T-cell (primary cell): ENCODE measurements around the gene PRR5L. TPM values are rescaled to one million over a fixed set of nuclear protein-coding genes. Genes with fewer than 3 reads are reported as not detected.

Experiments used
- ATAC-seq, 4 experiments: fragments of 200-7000 bp in 3 of 4; fragments of 150-1000 bp in 1 of 4; cut with Tn5 transposase; replicated peaks in 1 of 4; 1 replicate in 3 of 4; 2 replicates in 1 of 4; pipeline ENCODE4 v1.10.0; 2021; ENCODE audit warnings: moderate library complexity in 3 of 4, mild to moderate bottlenecking in 2 of 4, moderate number of reproducible peaks in 1 of 4
- CTCF ChIA-PET, 2 donors: fragments of 300-600 bp; sonication (Branson Sonifier 250); formaldehyde crosslinking; loops; one replicate each; lab custom pipeline; 2022; ENCODE audit warnings: antibody characterized with exemption in 2 of 2; lab: Charles Lee
- POLR2A ChIA-PET, 2 donors: fragments of 300-600 bp; sonication (Branson Sonifier 250); formaldehyde crosslinking; loops; one replicate each; lab custom pipeline; 2022; ENCODE audit warnings: antibody characterized with exemption in 2 of 2; lab: Charles Lee
- DNase-seq, 35 experiments: peaks; one replicate each; pipeline versions ENCODE4 v3.0.0 to v3.0.0-alpha.2; 2013 to 2023
- H3K27ac ChIP-seq: one replicate; pipeline ENCODE4 v1.5.1; 2013; ENCODE audit warnings: low read length
- H3K27me3 ChIP-seq, 2 experiments: replicated peaks in 1 of 2; 1 replicate in 1 of 2; 2 replicates in 1 of 2; pipeline versions ENCODE4 v1.6.1 to v1.7.0; 2013; ENCODE audit warnings: low read length in 1 of 2, mixed read lengths in 1 of 2; ENCODE audit not compliant: control insufficient read depth in 2 of 2, insufficient read depth in 2 of 2; ENCODE audit errors: extremely low read depth in 1 of 2
- H3K36me3 ChIP-seq, 2 donors: 1 replicate in 1 of 2; 2 replicates in 1 of 2; pipeline versions ENCODE4 v1.6.1 to v1.7.0; 2013; ENCODE audit warnings: low read length in 1 of 2; ENCODE audit not compliant: control insufficient read depth in 2 of 2, insufficient read depth in 1 of 2; ENCODE audit errors: extremely low read depth in 1 of 2
- H3K4me1 ChIP-seq, 2 experiments: 1 replicate in 1 of 2; 2 replicates in 1 of 2; pipeline versions ENCODE4 v1.6.1 to v1.7.0; 2013; ENCODE audit warnings: low read length in 2 of 2, mixed read lengths in 1 of 2; ENCODE audit not compliant: insufficient read depth in 2 of 2, control insufficient read depth in 1 of 2; ENCODE audit errors: extremely low read depth in 1 of 2
- H3K4me3 ChIP-seq, 2 donors: 1 replicate in 1 of 2; 2 replicates in 1 of 2; pipeline versions ENCODE4 v1.5.1 to v1.7.0; 2013; ENCODE audit warnings: mild to moderate bottlenecking in 2 of 2, low read length in 1 of 2, moderate library complexity in 1 of 2; ENCODE audit not compliant: control insufficient read depth in 1 of 2; ENCODE audit errors: extremely low read depth in 1 of 2
- H3K9me3 ChIP-seq: 2 replicates; pipeline ENCODE4 v1.7.0; 2013
- H3K27ac Mint-ChIP-seq, 2 donors: one replicate each; pipeline ENCODE4 v1.8.0; 2020 to 2021; ENCODE audit warnings: mild to moderate bottlenecking in 2 of 2, mixed read lengths in 2 of 2
- H3K27me3 Mint-ChIP-seq, 2 donors: one replicate each; pipeline ENCODE4 v1.8.0; 2021 to 2022; ENCODE audit warnings: mixed read lengths in 2 of 2
- H3K36me3 Mint-ChIP-seq: one replicate; pipeline ENCODE4 v1.8.0; 2021; ENCODE audit warnings: mixed read lengths
- H3K4me1 Mint-ChIP-seq, 3 donors: one replicate each; pipeline ENCODE4 v1.8.0; 2020 to 2022; ENCODE audit warnings: mixed read lengths in 3 of 3, mild to moderate bottlenecking in 1 of 3
- H3K4me3 Mint-ChIP-seq, 3 donors: one replicate each; pipeline ENCODE4 v1.8.0; 2020 to 2022; ENCODE audit warnings: mild to moderate bottlenecking in 3 of 3, mixed read lengths in 3 of 3, moderate library complexity in 3 of 3
- H3K9me3 Mint-ChIP-seq, 3 donors: one replicate each; pipeline ENCODE4 v1.8.0; 2020 to 2022; ENCODE audit warnings: mixed read lengths in 3 of 3
- WGBS: methylation state at CpG from one replicate; pipeline ENCODE4 v1.1.5; 2013; ENCODE audit warnings: missing lambda C conversion rate; ENCODE audit not compliant: insufficient coverage; 5-methylcytosine and 5-hydroxymethylcytosine counted together
- total RNA-seq, 35 experiments: library from RNA in 6 of 35; stranded (reverse) in 6 of 35; fragments of 120-200 nt in 1 of 35; gene quantifications; one replicate each; pipeline versions ENCODE4 v1.2.1 to v1.2.4 and lab custom pipeline; 2013 to 2026

Gene PRR5L
- total RNA-seq, 5 donors from 2014 or later (not counting 1 experiment from before 2014, with no cell fraction given): 22.3 to 64.0 (median 31.3) TPM

GRCh38 chr11:36289226-36289852, 6.7 kb upstream of the PRR5L start, which contains the start of gene COMMD9:
Gene COMMD9, minus strand, starts transcription at chr11:36289424. Its CDS starts 12 bp downstream, at chr11:36289412.
- Mint-ChIP-seq H3K4me1 (peaks cover 43 to 56% (median 49%) of the 10 kb centered on the region in 3 donors), H3K27me3 (no peaks in the 10 kb centered on the region), H3K36me3 (peaks cover 3% of the 10 kb centered on the region), H3K4me3 (peak within 1 kb of the TSS; percentile 84 to 94 (median 94)), H3K27ac (peak within 1 kb of the TSS; percentile 88 to 93), H3K9me3 (no peaks in the 10 kb centered on the region)
- peak within 1 kb of the TSS; percentile 15 for H3K27ac ChIP-seq
- H3K27me3 ChIP-seq: no peaks in the 10 kb centered on the region
- no peaks in the 10 kb centered on the region for H3K9me3 ChIP-seq
- WGBS: 0% methylated on average over 23 of the region's 31 CpGs
- H3K4me3 ChIP-seq: peak within 1 kb of the TSS; percentile 67 to 93
- ChIA-PET CTCF (interaction anchor here (0.5 to 7.6 kb wide), 9 partner anchors 64 to 222 kb away, joined by 3 to 91 read pairs (median 4); no protein-coding TSS in a partner anchor), POLR2A (interaction anchor here (0.6 to 1.0 kb wide), 2 partner anchors 11 to 47 kb away, joined by 3 to 8 read pairs; no protein-coding TSS in a partner anchor)
- H3K36me3 ChIP-seq: no peaks in the 10 kb centered on the region
- DNase-seq: peak; percentile 84 to 97 (median 92)
- peaks cover 5 to 13% of the 10 kb centered on the region in 2 experiments for H3K4me1 ChIP-seq
- peak; percentile 98 to 99 (median 98) for ATAC-seq

GRCh38 chr11:36292311-36292722, 3.8 kb upstream of the PRR5L start:
- peaks cover 5 to 13% of the 10 kb centered on the region in 2 experiments for H3K4me1 ChIP-seq
- ATAC-seq (no peak), DNase-seq (peak in 2 of 35 experiments; percentile 20 to 70)
- H3K9me3 ChIP-seq: no peaks in the 10 kb centered on the region
- Mint-ChIP-seq H3K4me3 (no peak overlapping the region), H3K9me3 (no peaks in the 10 kb centered on the region), H3K36me3 (no peaks in the 10 kb centered on the region), H3K27me3 (peaks cover 0 to 5% of the 10 kb centered on the region in 2 donors), H3K4me1 (peaks cover 23 to 33% (median 29%) of the 10 kb centered on the region in 3 donors), H3K27ac (no peak overlapping the region)
- H3K27ac ChIP-seq: no peak overlapping the region
- 33% methylated on average over 3 of the region's 4 CpGs for WGBS
- POLR2A ChIA-PET: interaction anchor here in 1 of 2 donors (0.6 kb wide), 1 partner anchor 201 kb away, joined by 3 read pairs; no protein-coding TSS in a partner anchor
- no peaks in the 10 kb centered on the region for H3K27me3 ChIP-seq
- CTCF ChIA-PET: interaction anchor here (0.9 to 7.6 kb wide), 18 partner anchors 8 to 383 kb away, joined by 3 to 91 read pairs (median 4); no protein-coding TSS in a partner anchor
- H3K4me3 ChIP-seq: no peak overlapping the region
- no peaks in the 10 kb centered on the region for H3K36me3 ChIP-seq

DNA sequence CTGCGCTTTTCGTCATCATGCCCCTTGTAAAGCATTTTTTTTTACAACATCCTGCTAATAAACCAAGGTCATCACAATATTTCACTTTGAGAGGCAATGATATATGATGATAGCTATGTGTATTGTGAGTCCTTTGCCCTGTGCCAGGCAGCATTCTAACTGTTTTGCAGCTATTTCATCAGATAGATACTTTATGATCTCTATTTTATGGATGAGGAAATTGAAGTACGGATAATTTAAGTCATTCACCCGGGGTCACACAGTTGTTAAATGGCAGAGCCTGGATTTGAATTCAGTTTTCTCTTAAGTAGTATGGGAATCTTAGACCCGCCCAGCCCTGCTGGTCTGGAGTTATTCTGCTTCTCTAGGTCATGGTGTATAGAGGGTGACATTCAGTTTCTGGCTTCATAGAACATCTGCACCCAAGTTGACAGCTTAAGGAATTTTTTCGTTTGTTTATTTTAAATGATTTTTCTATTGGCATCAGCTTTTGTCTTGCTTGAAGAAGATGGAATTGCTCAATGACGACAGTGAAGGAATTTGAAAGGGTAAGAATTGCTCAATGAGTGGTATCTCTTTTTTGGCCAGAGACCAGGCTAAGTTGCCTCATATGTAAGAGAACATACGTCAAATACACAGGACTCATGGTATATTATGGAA, 926 bp downstream of the PRR5L start:
- H3K27me3 Mint-ChIP-seq: peaks cover 0 to 5% of the 10 kb centered on the region in 2 donors
- ATAC-seq (no peak), DNase-seq (no peak)
- H3K36me3 ChIP-seq: no peaks in the 10 kb centered on the region
- H3K27ac ChIP-seq: no peak overlapping the region
- H3K27ac Mint-ChIP-seq: no peak overlapping the region
- no peaks in the 10 kb centered on the region for H3K4me1 ChIP-seq
- no peak overlapping the region for H3K4me3 ChIP-seq
- H3K9me3 ChIP-seq: no peaks in the 10 kb centered on the region
- ChIA-PET POLR2A (no interaction called here), CTCF (interaction anchor here in 1 of 2 donors (0.7 to 1.5 kb wide), 2 partner anchors 133 to 196 kb away, joined by 3 to 5 read pairs; no protein-coding TSS in a partner anchor)
- H3K36me3 Mint-ChIP-seq: no peaks in the 10 kb centered on the region
- 70% methylated on average over 5 of the region's 8 CpGs for WGBS
- H3K27me3 ChIP-seq: peaks cover 0 to 5% of the 10 kb centered on the region in 2 experiments
- peaks cover 0 to 3% (median 0%) of the 10 kb centered on the region in 3 donors for H3K4me1 Mint-ChIP-seq
- no peaks in the 10 kb centered on the region for H3K9me3 Mint-ChIP-seq
- no peak overlapping the region for H3K4me3 Mint-ChIP-seq

DNA sequence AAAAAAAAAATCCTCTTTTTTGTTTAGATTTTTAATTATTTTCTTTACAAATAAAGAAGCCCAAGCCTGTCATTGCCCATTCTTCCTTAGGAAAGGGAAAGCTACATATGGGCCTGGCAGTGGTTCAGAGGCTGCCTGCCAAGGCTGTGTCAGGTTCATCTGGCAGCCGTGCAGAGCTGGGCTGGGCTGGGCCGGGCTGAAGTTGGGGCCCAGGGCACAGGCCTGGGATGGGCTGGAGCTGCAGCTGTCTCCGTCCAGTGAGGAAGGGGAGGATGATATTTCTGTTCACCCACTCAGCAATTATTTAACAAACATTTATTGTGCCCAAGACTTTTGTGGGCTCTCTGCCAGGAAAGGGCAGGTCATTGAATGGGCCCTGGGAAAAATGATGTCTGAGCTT, 4.6 kb downstream of the PRR5L start:
- no peak overlapping the region for H3K27ac ChIP-seq

DNA sequence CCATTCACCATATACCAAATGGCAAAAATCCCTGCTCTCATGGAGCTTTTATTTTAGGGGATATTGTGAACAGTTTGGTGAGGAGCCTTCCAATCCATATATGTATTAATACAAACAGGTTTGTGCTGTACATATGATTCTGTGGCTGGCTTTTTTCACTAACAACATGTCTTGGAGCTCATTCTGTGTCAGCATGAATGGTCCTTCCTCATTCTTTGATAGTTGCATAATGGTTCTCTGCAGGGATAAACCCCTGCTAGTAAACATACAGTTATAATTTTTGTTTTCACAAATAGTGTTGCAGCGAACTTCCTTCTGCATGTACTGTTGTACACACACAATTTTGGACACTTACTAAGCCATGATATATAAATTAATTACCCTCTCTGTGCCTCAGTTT, 8.3 kb downstream of the PRR5L start:
- H3K27ac ChIP-seq: no peak overlapping the region
- ATAC-seq (no peak), DNase-seq (no peak)
- H3K27me3 ChIP-seq: peaks cover 0 to 5% of the 10 kb centered on the region in 2 experiments
- H3K4me1 ChIP-seq: no peaks in the 10 kb centered on the region
- POLR2A ChIA-PET: no interaction called here
- Mint-ChIP-seq H3K4me3 (no peak overlapping the region), H3K27me3 (peaks cover 3 to 14% of the 10 kb centered on the region in 2 donors), H3K4me1 (peaks cover 0 to 5% (median 0%) of the 10 kb centered on the region in 3 donors), H3K36me3 (no peaks in the 10 kb centered on the region), H3K27ac (no peak overlapping the region), H3K9me3 (peaks cover 0 to 3% (median 0%) of the 10 kb centered on the region in 3 donors)
- CTCF ChIA-PET: no interaction called here
- no peaks in the 10 kb centered on the region for H3K9me3 ChIP-seq
- H3K36me3 ChIP-seq: no peaks in the 10 kb centered on the region
- no peak overlapping the region for H3K4me3 ChIP-seq
- no CpG with 5 or more reads among the region's 1 CpG for WGBS

More for the DNA sequence above, 4.6 kb downstream of the PRR5L start:
- Mint-ChIP-seq H3K27ac (no peak overlapping the region), H3K9me3 (no peaks in the 10 kb centered on the region), H3K4me1 (no peaks in the 10 kb centered on the region), H3K4me3 (no peak overlapping the region), H3K36me3 (no peaks in the 10 kb centered on the region), H3K27me3 (peaks cover 0 to 12% of the 10 kb centered on the region in 2 donors)
- Histone ChIP-seq H3K27me3 (peaks cover 0 to 5% of the 10 kb centered on the region in 2 experiments), H3K4me3 (no peak overlapping the region), H3K4me1 (no peaks in the 10 kb centered on the region), H3K9me3 (no peaks in the 10 kb centered on the region), H3K36me3 (no peaks in the 10 kb centered on the region)
- DNase-seq: no peak
- ChIA-PET CTCF (interaction anchor here in 1 of 2 donors (0.6 to 0.9 kb wide), 2 partner anchors 9 to 651 kb away, joined by 3 to 4 read pairs; no protein-coding TSS in a partner anchor), POLR2A (interaction anchor here (0.8 to 1.1 kb wide), 2 partner anchors 11 to 161 kb away, joined by 3 read pairs; no protein-coding TSS in a partner anchor)
- no peak for ATAC-seq
- 100% methylated on average over 1 of the region's 3 CpGs for WGBS

DNA sequence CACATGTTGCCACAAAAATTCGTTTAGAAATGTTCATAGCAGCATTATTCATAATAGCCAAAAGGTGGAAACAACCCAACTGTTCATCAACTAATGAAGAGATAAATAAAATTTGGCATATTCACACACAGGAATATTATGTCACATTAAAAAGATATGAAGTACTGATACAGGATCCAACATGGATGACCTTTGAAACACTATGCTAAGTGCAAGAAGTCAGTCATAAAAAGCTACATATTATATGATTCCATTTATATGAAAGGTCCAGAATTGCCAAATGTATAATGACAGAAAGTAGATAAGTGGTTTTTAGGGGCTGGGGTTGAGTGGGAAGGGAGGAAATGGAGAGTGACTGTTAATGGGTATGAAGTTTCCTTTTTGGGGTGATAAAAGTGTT, 9.0 kb downstream of the PRR5L start:
- H3K9me3 ChIP-seq: no peaks in the 10 kb centered on the region
- no peak overlapping the region for H3K27ac Mint-ChIP-seq
- POLR2A ChIA-PET: no interaction called here
- H3K4me1 Mint-ChIP-seq: peaks cover 0 to 5% (median 0%) of the 10 kb centered on the region in 3 donors
- CTCF ChIA-PET: no interaction called here
- peaks cover 3 to 15% of the 10 kb centered on the region in 2 donors for H3K27me3 Mint-ChIP-seq
- H3K27ac ChIP-seq: no peak overlapping the region
- peaks cover 0 to 3% (median 0%) of the 10 kb centered on the region in 3 donors for H3K9me3 Mint-ChIP-seq
- H3K4me1 ChIP-seq: no peaks in the 10 kb centered on the region
- H3K4me3 Mint-ChIP-seq: no peak overlapping the region
- WGBS: no CpG with 5 or more reads among the region's 1 CpG
- no peaks in the 10 kb centered on the region for H3K36me3 ChIP-seq
- ATAC-seq (no peak), DNase-seq (no peak)
- no peaks in the 10 kb centered on the region for H3K36me3 Mint-ChIP-seq
- H3K27me3 ChIP-seq: peaks cover 0 to 5% of the 10 kb centered on the region in 2 experiments
- no peak overlapping the region for H3K4me3 ChIP-seq
